ENCODE measurements around the gene POLR2J3. TPM values are rescaled to one million over a fixed set of nuclear protein-coding genes. Genes with fewer than 3 reads are reported as not detected.

POLR2J3 gene
- total RNA-seq: 10 to 100 TPM; 33.0 to 66.4 TPM

DNA sequence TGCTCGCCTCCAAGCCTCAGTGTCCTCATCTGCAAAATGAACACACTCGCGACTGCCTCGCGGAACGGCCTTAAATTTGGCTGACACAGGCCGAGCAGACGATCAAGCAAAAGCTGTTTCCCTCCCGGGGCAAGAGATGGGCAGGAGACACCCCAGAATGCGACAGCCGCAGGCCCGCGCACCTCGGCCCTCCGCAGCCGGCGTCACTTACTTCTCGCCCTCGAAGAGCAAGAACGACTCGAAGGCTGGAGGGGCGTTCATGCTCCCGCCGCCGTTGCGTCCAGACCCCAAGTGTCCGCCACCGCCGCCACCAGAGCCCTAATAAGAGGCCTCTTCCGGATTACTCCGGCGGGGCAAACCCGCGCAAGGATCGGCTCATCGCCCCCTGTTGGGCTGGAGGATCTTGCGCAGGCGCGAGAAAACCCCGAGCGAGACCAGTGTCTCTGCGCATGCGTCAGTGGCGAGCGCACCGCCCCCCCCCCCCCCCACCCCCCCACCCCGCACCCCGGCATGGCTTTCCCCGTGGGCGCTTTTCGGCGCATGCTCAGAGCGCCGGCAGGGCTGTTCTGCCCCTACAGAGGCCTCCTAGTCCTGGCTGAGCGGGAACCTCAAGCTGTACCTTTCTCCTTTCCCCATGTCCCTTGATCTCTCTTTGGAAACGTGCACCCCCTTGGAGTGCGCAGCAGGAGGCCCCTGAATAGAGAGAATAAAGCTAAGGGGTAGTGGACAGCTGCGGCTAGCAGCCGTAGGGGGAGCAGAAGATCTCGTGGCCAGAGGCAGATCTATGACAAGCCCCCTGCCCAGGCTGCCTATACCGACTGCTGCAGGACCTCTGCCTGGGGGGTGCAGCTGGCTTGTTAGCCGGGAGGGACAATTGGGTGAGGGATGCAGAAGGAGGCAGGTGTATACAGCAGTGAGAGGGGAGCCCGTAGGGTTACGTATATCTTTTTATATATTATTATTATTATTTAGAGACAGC is at the start of gene POLR2J3:
POLR2J3 (minus strand) TSS at position 323 of the 979 bp plus-strand sequence; CDS start at position 261, 62 bp downstream.

DNA sequence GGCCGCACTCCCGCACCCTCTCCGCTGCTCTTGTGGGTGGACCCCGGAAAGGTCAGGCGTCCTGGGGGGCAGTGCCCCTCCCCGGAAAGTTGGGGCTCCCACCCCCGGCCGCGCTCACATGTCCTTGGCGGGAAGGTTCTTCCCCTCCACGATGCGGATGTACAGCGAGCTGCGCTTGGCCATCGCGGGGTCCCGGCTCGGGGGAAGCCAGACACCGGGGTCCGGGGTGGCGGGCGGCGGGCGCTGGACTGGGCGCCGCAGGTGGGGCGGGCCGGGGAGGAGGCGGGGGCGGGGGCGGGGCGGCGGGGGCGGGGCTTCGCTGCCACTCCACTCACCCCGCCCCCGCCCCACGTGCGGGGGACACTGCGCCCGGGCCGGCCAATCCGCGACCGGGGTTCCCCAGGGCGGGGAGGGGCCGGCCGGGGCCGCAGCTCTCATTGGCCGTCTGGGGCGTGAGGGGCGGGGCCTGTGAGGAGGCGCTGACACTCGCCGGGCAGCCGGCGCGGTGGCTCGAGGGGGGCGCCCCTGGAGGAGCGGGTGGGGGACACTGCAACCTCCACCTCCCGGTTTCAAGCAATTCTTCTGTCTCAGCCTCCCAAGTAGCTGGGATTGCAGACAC is 44.2 kb upstream of the POLR2J3 start, which contains the start of gene RASA4:
RASA4 (minus strand) TSS at position 250 of the 619 bp plus-strand sequence; CDS start at position 183, 67 bp downstream.

DNA sequence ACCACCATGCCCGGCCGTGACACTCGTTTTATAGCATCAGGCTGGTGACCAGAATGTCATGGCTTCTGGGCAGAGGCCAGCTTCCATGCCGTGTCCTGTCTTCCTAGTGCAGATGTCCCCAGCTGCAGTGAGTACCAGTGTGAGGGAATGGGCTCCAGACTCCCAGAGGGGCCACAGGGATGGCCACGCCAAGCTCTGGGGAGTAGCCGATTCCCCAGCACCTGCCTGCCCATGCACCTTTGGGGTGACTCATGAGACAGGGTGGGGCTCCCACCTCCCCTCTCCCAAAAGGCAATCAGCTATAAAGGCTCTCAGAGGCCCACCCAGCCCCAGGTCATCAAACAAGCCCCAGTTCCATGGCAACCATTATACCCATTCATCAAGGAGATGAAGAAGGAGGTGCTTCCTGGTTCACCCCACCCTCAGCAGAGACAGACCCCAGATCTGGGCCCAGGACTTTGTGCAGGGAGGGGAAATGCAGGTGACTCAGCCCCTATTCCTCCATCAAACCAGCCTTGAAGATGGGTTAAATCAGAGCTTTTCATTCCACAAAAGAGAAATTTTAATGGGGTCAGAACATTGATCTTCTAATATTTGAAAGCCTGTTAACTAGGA is 21.5 kb downstream of the POLR2J3 start, which contains the start of gene SPDYE2:
SPDYE2 (plus strand) TSS at position 419 of the 615 bp plus-strand sequence. CDS start 2,030 bp downstream, outside the sequence.

DNA sequence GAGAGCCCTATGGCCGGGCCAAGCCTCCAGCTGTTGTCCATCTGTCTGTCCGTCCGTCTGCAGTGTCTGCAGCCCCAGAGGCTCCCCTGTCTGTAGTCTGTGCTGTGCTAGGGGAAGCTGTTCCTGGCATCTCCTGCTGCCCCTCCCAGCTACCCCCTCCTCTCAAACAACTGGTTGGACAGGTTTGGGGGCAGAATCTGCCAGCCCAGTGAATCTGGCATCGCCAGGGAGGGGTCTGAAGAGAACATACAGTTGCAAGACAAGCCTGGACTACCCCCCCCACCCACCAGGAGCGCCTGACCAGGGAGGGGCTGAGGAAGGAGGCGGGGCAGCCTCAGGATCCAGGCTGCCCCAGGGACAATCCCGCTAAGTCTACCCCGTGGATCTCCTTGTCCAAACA is 28.8 kb downstream of the POLR2J3 start, which contains the start of gene UPK3BL2:
UPK3BL2 (minus strand) TSS at position 101 of the 400 bp plus-strand sequence; CDS start at position 41, 60 bp downstream.

DNA sequence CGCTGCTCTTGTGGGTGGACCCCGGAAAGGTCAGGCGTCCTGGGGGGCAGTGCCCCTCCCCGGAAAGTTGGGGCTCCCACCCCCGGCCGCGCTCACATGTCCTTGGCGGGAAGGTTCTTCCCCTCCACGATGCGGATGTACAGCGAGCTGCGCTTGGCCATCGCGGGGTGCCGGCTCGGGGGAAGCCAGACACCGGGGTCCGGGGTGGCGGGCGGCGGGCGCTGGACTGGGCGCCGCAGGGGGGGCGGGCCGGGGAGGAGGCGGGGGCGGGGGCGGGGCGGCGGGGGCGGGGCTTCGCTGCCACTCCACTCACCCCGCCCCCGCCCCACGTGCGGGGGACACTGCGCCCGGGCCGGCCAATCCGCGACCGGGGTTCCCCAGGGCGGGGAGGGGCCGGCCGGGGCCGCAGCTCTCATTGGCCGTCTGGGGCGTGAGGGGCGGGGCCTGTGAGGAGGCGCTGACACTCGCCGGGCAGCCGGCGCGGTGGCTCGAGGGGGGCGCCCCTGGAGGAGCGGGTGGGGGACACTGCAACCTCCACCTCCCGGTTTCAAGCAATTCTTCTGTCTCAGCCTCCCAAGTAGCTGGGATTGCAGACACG is 54.7 kb downstream of the POLR2J3 start, which contains the start of gene RASA4B:
RASA4B (minus strand) TSS at position 228 of the 598 bp plus-strand sequence; CDS start at position 161, 67 bp downstream.

Other genes with a start within 250 kb of the POLR2J3 start
- gene SPDYE6, start 216.1 kb downstream of the POLR2J3 start, total RNA-seq: not detected
- 10 to 100 TPM; 11.0 to 12.3 TPM for gene PRKRIP1, start 176.2 kb downstream of the POLR2J3 start, total RNA-seq
- 10 to 100 TPM; 21.0 to 26.0 TPM for gene ORAI2, start 139.0 kb downstream of the POLR2J3 start, total RNA-seq
- 10 to 100 TPM; 14.3 to 20.0 TPM for gene ALKBH4, start 107.7 kb downstream of the POLR2J3 start, total RNA-seq
- 10 to 100 TPM; 30.3 to 48.6 TPM for gene LRWD1, start 107.6 kb downstream of the POLR2J3 start, total RNA-seq
- gene POLR2J, start 93.7 kb downstream of the POLR2J3 start, total RNA-seq: 10 to 100 TPM; 36.5 to 52.3 TPM
- gene RASA4B, start 54.8 kb downstream of the POLR2J3 start, total RNA-seq: under 1 TPM; under 0.01 to 1.00 TPM
- 1 to 10 TPM; 2.3 to 2.4 TPM for gene UPK3BL2, start 28.9 kb downstream of the POLR2J3 start, total RNA-seq
- gene SPDYE2, start 21.4 kb downstream of the POLR2J3 start, total RNA-seq: not detected
- 1 to 10 TPM in 1 of 2 donors, under 1 TPM in 1; 0.33 to 2.1 TPM for gene RASA4, start 44.2 kb upstream of the POLR2J3 start, total RNA-seq
- 10 to 100 TPM in 1 of 2 donors, 1 to 10 TPM in 1; 6.2 to 11.0 TPM for gene UPK3BL1, start 70.2 kb upstream of the POLR2J3 start, total RNA-seq
- gene SPDYE2B, start 77.7 kb upstream of the POLR2J3 start, total RNA-seq: not detected
- gene POLR2J2, start 99.1 kb upstream of the POLR2J3 start, total RNA-seq: 1 to 10 TPM; 3.0 to 4.5 TPM
- 1 to 10 TPM; 6.9 to 7.7 TPM for gene FAM185A, start 176.4 kb upstream of the POLR2J3 start, total RNA-seq

All from melanocyte of skin (primary cell).